SK-N-MC (cell line): ENCODE results near the gene CSF1R.

Source experiments
- EZH2 ChIP-seq: fragments of 200-600 bp; sonication (generic); IDR thresholded peaks from one replicate; pipeline ENCODE4 v1.6.1; 2017; ENCODE audit warnings: antibody characterized with exemption
- POLR2AphosphoS5 ChIP-seq: IDR thresholded peaks from 2 replicates; pipeline ENCODE4 v1.6.1; 2012; ENCODE audit warnings: mild to moderate bottlenecking, low read depth, low read length, borderline replicate concordance

GRCh38 chr5:150052226-150052955, 34.0 kb downstream of the CSF1R start:
- TF ChIP-seq POLR2AphosphoS5 (no peak), EZH2 (no peak)
